Erythroblast (primary cell): ENCODE results near the gene C1orf116.

ENCODE experiments used
- GATA1 ChIP-seq: IDR thresholded peaks from 2 replicates; pipeline ENCODE4 v1.6.1; 2011; ENCODE audit warnings: low read depth, mild to moderate bottlenecking, control low read depth, low read length, moderate library complexity
- POLR2A ChIP-seq: IDR thresholded peaks from 2 replicates; pipeline ENCODE4 v1.6.1; 2011; ENCODE audit warnings: mild to moderate bottlenecking, low read length

- TF ChIP-seq POLR2A (no peak), GATA1 (no peak)
Observed at GRCh38 chr1:207018707-207019106, 13.8 kb downstream of the C1orf116 start.
